ENCODE data around the gene CSPG4. TPM values are rescaled to one million over a fixed set of nuclear protein-coding genes. Genes with fewer than 3 reads are reported as not detected.

CSPG4 gene
- total and polyA plus RNA-seq, 2 of the 8 experiments (the other 6 are each of a cell fraction or from before 2014, with no cell fraction given) = 1.4 to 3.0 TPM

- ChIA-PET CTCF (ENCODE audit: partially characterized antibody) (interaction anchor here (0.5 to 2.1 kb wide), 13 partner anchors 9 to 1345 kb away, joined by 3 to 14 read pairs (median 5); partner anchors contain the start of gene SNX33), POLR2A (ENCODE audit: partially characterized antibody) (interaction anchor here (0.6 to 1.9 kb wide), 7 partner anchors 12 to 293 kb away, joined by 3 to 10 read pairs (median 5); partner anchors contain the start of genes IMP3, MAN2C1, SIN3A and SNX33)
- H3K4me1 ChIP-seq (replicated peaks in 1 of 4; ENCODE audit: control insufficient read depth in 3 of 4, insufficient read depth in 4 of 4, low read length in 3 of 4) = peaks cover 0 to 6% (median 2%) of the 10 kb centered on the region in 4 experiments; a peak in 2 of 7 replicates
- no peak overlapping the region for H3K18ac ChIP-seq (ENCODE audit: extremely low read depth, low read length)
- H3K9me3 ChIP-seq (ENCODE audit: insufficient read depth in 2 of 2, low read depth in 1 of 2, low read length in 1 of 2) = no peaks in the 10 kb centered on the region
- no peak overlapping the region for H2AFZ ChIP-seq (ENCODE audit: low read length)
- no peak overlapping the region for H2AK5ac ChIP-seq (ENCODE audit: low read depth, low read length)
- H3K23ac ChIP-seq (ENCODE audit: insufficient read length) = no peak overlapping the region
- H3K79me2 ChIP-seq (ENCODE audit: control insufficient read depth in 1 of 2, insufficient read depth in 2 of 2, low read length in 2 of 2) = no peaks in the 10 kb centered on the region; a peak in 1 of 4 replicates
- peaks cover 0 to 3% (median 0%) of the 10 kb centered on the region in 4 experiments; a peak in 1 of 7 replicates for H3K27me3 ChIP-seq (replicated peaks in 1 of 4; ENCODE audit: control insufficient read depth in 3 of 4, extremely low read depth in 1 of 4, insufficient read depth in 3 of 4, low read length in 3 of 4)
- H3K4ac ChIP-seq (replicated peaks; ENCODE audit: insufficient read length, low read depth, low read length) = no peak overlapping the region
- no peak overlapping the region for H4K5ac ChIP-seq (ENCODE audit: insufficient read length, low read depth, low read length)
- peaks cover 4 to 22% of the 10 kb centered on the region in 2 experiments for H4K20me1 ChIP-seq (replicated peaks in 1 of 2; ENCODE audit: control insufficient read depth in 1 of 2, insufficient read depth in 2 of 2, low read length in 2 of 2)
- no peak overlapping the region for H2BK15ac ChIP-seq (ENCODE audit: low read length)
- 88% methylated on average over 7 of the region's 14 CpGs; no CpG with 5 or more reads in 1 of the 2 experiments for WGBS, 2 experiments (ENCODE audit: extremely low coverage in 1 of 2, insufficient coverage in 1 of 2, insufficient read length in 1 of 2, insufficient replicate concordance in 2 of 2, low coverage in 1 of 2, low lambda C conversion rate in 2 of 2, missing lambda C conversion rate in 1 of 2)
- no peak overlapping the region for H3K4me2 ChIP-seq (ENCODE audit: insufficient read depth in 1 of 2, low read depth in 2 of 2, low read length in 2 of 2)
- no peak overlapping the region for H2BK120ac ChIP-seq (replicated peaks; ENCODE audit: low read depth, low read length)
- peak; percentile 36 to 64 for DNase-seq (ENCODE audit: low read depth in 1 of 2, low spot score in 2 of 2)
- 0 out of 2 replicates have a peak, but pooled peaks have one; percentile 36 for TF ChIP-seq TAF1 (IDR thresholded peaks at IDR 0.05; ENCODE audit: low read depth, low read length)
- peak; percentile 63 for TF ChIP-seq TEAD4 (IDR thresholded peaks at IDR 0.05; ENCODE audit: low read depth, low read length)
- TF ChIP-seq SUZ12 (IDR thresholded peaks at IDR 0.05; ENCODE audit: low read length) = no peak
- no peak overlapping the region for H3K56ac ChIP-seq (replicated peaks; ENCODE audit: insufficient read length, low read depth, low read length)
- no peaks in the 10 kb centered on the region; the same call in 1 of the 2 replicates for H3K23me2 ChIP-seq (ENCODE audit: low read depth, low read length)
- H3K27ac ChIP-seq (ENCODE audit: low read depth, low read length) = no peak overlapping the region
- H3K14ac ChIP-seq (ENCODE audit: insufficient read length) = no peak overlapping the region
- no peak overlapping the region for H2BK5ac ChIP-seq (ENCODE audit: low read depth, low read length)
- H2BK12ac ChIP-seq (ENCODE audit: low read depth, low read length) = no peak overlapping the region
- no peak for FAIRE-seq
- no peak overlapping the region for H2BK20ac ChIP-seq (ENCODE audit: low read length)
- H4K8ac ChIP-seq (ENCODE audit: extremely low read depth, insufficient read depth, low read length) = no peak overlapping the region
- 0 out of 8 replicates have a peak, but pooled peaks cover 0 to 4% (median 0%) of the 10 kb centered on the region in 4 experiments for H3K36me3 ChIP-seq (ENCODE audit: control insufficient read depth in 2 of 4, insufficient read depth in 4 of 4, low read length in 3 of 4)
- H3K9ac ChIP-seq (replicated peaks in 1 of 4; ENCODE audit: extremely low read depth in 1 of 4, low read depth in 3 of 4, low read length in 3 of 4) = no peak overlapping the region
- H3K4me3 ChIP-seq (ENCODE audit: extremely low read depth in 1 of 4, insufficient read depth in 2 of 4, low read depth in 3 of 4, low read length in 4 of 4) = no peak overlapping the region
- H4K91ac ChIP-seq (replicated peaks; ENCODE audit: insufficient read length, low read length) = no peak overlapping the region
- H3K79me1 ChIP-seq (ENCODE audit: low read depth, low read length) = peaks cover 4% of the 10 kb centered on the region; the same call in 1 of the 2 replicates
Observed at GRCh38 chr15:75661100-75661755, 51.4 kb downstream of the CSPG4 start.

All from H1 (cell line).